GM18861 (cell line): ENCODE measurements around the gene MRGPRE.

Experiments used
- ATAC-seq: cut with Tn5 transposase; IDR thresholded peaks from one replicate; pipeline ENCODE4 v1.9.1; 2021; ENCODE audit not compliant: unreplicated experiment

The MRGPRE gene

DNA sequence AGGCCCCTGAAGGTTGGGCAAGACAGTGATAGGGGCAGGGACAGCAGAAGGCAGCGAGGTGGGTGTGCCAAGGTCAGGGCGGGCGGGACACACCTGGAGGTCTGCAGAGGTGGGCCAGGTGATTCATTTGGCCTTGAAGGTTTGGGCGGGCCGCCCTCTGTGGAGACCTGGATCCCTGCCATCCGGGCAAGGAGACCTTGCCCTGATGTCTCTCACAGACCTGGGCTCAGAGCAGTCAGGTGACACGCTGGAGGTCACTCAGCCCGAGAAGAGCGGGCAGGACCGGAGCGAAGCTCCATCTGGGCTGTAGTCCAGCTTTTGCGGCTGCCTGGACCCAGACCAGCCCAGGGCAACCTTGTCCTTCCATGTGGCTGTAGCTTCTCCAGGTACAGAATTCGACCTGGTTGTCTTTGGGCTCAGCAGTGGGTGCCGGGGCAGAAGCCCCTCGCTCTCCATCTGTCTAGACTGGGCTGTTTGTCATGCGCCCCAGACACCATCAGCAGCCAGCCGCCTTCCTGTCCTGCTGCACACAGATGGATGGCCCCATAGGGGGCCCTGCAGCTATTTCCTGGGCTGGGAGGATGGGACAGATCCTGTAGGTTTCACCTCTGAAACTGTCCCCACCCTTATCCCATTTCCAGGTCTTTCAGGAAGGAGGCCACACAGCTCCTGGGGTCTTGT is 16.7 kb downstream of the MRGPRE start:
- no peak for ATAC-seq

DNA sequence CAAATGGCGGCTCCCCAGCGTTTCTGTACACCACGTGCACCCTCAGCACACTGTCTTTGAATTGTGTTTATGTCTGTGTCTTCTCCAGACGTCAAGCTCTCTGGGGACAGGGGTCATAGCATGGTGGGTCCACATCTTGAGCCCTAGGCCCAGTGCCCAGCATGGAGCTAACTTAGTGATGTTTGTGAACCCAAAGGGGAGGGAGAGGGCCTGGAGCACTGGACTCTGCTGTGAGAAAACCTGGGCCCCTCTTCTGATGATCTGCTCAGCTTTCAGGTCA is 17.9 kb downstream of the MRGPRE start:
- no peak for ATAC-seq

DNA sequence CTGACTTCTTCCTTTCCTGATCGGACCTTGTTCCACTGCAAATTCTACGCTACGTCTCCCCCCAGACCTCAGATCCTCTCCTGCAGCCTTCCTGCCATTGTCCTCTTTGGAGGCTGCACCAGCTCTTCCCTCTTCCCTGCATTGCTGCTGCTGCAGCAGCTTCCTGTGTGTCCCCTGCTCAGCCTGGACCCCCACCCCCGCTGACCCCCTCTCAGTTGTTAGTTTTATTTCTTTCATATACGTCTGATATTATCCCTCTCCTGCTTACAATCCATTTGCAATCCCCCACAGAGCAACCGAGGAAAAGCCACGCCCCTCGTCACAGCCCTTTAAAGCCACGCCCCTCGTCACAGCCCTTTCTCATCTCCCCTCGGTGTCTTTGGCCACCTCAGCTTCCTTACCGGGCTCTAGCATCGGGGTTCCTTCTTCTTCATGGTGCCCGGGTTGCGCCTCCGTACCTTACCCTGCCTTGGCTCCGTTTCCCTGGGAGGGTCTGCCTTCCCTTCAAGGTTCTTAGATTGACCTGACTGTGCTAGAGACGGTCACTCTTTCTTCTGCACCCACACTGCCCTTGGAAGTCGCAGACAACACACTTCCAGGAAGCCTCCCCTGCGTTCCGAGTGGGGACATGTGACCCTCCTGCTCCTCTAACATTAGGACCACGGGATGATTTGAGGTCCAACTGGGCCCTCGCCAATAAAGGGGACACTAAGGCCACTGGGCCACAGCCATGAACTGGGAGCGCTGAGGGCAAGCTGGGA is 18.4 kb downstream of the MRGPRE start:
- no peak for ATAC-seq

DNA sequence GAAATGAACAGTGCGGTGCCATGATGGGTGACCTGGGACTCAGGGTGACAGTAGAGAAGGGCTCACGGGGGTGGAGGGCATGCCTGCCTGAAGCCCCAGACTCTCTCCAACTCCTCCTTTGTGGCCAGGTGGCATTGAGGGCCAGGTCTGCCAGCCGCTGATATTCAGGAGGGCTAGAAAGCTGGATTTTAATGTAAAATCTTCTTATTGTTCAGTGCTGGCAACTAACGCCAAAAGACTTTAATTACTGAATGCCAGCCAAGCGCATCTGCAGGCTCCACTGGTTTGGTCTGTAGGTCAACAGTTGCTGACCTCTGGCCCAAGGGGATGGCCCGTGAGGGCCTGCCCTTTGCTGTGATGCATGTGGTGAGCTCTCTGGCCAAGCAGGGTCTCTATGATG is 23.9 kb downstream of the MRGPRE start:
- ATAC-seq: no peak

DNA sequence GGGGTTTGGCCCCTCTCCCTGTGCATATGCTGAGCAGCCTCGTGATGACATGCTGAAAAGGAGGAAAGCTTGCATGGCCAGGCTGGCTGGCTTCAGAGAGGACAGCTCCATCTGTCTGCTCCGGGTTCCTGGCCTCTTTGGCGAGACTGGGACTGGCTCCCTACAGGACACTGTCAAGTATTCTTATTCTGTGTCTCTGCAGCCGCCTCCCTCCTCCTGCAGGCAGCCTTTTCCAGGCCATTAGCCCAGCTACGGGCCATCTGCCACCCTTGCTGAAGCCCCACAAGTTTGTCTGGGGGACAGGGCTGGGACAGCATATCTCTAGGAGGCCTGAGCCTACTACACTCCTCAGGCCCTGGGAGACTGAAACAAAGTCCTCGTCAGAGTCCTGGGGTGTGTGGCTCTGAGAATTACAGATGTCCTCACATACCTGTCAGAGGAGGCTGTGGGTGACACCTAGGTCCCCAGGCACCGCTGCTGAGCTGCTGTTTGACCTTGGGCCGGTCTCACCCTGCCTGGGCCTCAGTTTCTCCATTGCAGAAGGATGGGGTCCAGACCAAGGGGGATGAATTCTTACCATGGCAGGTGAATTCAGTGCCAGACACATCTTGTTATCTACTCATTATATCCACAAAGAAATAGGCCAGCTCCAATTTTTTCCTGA is 24.6 kb downstream of the MRGPRE start:
- ATAC-seq: no peak

DNA sequence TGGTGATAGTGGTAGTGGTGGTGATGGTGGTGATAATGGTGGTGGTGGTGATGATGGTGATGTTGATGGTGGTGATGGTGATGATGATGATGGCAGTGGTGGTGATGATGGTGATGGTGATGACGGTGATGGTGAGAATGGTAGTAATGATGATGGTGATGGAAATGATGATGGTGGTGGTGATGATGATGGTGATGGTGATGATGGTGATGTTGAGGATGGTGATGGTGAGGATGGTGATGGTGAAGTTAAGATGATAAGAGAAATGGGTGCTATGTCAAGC is 25.4 kb downstream of the MRGPRE start:
- ATAC-seq: no peak

DNA sequence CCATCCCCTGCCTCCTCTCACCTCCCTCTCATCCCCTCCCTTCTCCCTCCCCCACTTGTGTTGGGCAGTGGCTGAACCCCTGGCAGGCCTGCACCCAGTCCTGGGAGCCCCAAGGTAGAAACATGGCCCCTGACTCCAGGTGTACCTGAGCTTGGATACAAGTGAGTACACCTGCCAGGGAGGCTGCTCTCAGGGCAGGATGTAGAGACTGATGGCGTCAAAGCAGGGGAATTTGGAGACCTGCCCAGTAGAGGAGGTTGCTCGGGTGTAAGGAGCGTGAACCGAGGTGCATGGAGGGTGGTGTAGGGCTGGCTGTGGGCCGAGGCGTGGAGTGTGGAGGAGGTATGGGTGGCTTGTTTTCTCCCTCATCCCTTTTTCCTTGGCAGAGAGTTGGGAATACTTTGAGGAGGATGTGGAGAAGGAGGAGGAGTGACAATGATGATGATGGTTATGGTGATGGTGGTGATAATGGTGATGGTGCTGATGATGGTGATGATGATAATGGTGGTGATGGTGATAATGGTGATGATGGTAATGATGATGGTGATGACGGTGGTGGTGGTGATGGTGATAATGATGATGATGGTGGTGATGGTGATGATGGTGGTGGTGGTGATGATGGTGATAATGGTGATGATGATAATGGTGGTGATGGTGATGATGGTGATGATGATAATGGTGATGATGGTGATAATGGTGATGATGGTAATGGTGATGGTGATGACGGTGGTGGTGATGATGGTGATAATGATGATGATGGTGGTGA is 25.9 kb downstream of the MRGPRE start:
- ATAC-seq: no peak

DNA sequence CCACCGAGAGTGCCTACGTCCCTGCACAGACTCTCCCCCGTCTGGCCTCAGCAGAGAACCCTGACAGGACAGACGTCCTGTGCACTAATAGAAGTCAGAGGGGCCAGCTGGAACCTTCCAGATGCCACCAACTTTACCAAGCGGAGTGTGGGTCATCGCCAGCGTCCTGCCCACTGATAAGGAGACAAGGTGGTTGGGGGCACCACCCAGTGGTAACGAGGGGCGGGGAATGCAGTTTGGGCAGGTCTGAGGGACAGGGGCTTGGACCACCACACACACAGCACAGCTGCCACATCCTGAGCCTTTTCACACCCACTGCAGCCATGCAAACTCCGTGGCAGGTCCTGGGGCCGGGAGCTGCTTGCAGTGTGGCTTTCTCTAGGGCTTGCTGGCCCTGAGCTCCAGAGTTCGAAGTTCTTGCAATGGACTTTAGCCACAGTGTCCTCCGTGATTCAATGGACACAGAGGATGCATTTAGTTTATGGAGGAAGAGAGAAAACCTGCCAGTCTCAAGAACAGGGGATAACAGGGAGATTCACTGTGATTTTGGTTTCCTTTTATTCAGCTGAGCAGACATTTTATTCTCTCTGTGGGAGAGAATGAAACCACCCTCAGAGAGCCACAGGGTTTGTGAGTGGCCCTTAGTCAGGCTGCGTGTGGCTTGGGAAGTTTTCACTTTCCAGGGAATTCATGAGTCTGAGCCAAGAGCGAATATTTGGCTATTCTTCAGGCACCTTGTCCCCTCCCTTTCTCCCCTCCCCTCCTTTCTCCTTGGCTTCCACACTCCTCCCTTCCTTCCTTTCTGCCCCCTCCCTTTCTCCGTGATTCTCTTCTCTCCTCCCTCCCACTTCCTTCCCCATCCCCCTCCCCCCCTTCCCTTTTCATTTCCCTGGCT is 26.7 kb downstream of the MRGPRE start:
- ATAC-seq: no peak

DNA sequence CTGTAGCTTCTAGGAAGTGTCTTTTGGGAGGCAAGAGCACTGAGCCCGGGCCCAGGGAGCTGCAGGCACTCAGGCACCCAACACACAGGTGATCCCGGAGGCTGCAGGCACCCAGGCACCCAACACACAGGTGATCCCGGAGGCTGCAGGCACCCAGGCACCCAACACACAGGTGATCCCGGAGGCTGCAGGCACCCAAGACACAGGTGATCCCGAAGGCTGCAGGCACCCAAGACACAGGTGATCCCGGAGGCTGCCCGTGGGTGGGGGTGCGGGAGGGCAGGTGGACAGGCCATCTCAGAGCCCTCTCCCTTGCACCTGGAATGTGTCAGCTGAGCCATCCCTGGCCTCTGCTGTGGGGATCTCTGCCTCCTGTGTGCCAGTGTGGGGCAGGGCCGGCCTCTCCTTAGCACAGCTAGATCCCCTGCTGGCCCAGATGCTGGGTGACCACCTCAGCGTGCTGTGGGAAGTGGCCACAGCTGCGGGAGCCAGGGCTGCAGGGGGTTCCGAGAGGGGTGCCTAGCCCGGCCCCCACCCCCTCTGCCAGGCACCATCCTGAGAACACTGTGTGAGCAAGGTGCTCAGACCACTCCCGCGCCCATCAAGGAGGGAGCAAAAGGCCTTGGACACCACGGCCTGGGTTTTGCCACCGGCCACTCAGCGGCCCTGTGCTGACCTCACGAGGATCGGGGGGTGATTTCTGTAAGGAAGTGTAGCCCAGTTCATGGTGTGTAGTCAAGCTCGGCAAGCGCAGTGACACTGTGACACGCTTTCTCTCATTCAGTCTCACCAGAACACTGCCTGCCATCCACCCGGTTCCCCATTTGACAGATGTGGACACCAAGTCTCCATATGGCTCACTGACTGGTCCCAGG is 27.8 kb downstream of the MRGPRE start:
- ATAC-seq: no peak

DNA sequence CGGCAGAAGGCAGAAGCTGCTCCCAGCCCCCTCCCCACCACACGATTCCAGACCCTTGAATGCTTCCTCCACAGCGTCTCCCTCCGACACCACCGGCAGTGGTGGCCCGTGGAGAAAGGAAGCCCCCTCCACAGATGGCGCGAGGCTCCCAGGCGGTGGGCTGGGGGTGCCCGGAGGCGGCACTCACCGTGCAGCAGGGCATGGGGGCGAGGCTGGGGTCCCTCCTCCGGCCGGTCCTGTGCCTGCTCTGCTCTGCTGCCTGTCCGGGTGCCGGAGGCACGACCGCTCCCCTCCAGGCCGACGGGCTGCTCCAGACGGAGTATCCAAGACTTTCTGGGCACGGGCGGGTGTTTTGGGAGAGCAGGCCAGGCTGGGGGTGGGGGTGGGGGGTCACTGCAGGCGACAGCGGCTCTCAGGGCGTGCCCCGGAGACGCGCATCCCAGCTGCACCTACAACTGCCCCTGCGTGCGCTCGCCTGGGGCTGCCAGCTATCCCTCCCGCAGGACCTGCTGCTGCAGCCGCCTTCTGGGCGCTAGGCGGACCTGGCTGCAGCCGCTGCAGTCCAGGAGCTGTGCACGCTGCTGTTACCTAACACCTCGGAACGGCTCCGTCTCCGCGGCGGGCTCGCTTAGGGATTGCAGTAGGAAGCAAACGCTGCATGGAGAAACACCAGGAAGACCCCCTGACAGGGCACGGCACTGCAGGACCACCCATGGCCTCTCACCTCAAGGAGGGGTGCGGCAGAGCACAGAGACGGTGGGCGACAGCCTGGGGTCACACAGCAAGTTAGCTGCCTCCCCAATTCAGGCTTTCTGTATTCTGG is 28.8 kb downstream of the MRGPRE start:
- no peak for ATAC-seq

DNA sequence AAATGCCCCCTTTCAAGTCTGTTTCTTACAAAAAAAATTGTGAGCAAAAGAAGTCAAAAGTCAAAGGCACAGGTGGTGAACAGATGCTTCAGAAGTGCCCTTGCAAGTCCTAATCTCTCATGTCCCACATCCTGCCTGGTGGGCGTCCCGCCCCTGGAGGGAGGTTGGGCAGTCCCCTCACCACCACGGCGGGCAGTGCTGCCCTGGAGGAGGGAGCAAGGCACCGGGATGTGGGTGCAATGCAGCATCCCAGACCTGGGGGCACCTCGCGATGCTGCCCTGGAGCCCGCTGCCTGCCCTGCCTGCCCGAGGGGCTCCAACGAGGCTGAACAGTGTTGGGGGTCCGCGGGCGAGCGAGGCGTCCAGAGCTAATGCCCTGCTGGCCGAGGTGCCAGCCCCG is 29.5 kb downstream of the MRGPRE start:
- no peak for ATAC-seq

DNA sequence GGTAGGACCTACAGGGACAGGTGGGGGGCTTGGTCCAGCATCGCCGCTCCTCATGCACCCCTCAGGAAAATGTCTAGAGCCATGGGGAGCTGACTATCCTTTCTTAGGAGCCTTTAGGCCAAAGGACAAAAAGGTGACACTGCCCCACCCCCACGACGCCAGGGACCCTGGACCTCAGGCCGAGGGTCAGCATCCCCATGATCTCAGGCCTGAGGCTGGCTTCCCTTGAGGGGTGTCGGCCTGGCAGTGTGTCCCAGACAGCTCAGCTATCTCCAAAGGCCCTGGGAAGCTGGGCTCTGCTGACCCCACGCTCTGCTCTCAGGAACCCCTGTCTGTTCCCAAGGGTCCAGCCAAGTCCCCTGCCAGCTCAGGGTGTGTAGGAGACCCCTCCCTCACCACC is 29.9 kb downstream of the MRGPRE start:
- ATAC-seq: no peak

DNA sequence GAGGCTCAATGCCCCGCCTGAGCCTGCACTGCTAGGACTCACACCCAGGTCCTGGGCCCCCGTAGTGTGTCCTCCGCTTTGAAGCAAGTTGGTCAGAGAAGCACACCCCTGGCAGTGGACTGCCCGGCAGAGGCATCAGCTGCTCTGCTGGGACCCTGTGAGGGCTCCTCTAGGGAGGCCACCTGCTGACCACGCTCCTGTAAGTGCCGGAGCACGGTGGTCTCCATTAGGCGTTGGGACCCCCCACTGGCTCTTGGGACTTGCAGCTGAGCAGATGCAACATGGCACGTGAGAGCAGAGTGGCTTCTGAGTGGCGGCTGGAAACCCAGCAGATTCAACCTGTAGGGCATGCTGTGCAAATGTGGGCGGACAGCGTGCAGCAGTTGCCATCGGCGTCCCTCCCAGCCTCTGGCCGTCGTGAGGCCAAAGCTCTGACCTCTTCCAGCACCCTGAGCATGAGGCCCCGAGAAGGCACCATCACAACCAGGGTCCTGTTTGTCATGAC is 30.5 kb downstream of the MRGPRE start:
- no peak for ATAC-seq

DNA sequence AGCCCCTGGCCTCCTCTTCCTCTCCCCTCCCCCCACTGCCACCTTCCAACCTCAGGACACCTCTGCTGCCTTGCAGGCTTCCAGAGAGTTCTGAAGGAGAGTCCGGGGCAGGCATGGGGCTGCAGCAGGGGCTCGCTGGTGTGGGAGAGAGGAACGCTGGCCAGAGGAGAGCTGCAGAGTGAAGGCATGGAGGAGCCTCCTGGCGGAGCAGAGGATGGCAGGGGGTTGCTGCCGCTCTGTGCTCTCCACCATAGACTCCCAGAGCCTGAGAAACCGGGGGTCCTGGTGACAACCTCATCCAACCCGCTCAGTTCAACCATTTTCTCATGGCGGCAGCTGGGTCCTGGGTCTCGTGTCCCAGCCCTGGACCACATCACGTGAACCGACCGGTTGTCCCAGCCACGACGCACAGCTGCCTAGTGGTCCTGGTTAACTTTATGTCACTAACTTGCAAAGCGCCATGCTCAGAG is 31.1 kb downstream of the MRGPRE start:
- ATAC-seq: no peak

DNA sequence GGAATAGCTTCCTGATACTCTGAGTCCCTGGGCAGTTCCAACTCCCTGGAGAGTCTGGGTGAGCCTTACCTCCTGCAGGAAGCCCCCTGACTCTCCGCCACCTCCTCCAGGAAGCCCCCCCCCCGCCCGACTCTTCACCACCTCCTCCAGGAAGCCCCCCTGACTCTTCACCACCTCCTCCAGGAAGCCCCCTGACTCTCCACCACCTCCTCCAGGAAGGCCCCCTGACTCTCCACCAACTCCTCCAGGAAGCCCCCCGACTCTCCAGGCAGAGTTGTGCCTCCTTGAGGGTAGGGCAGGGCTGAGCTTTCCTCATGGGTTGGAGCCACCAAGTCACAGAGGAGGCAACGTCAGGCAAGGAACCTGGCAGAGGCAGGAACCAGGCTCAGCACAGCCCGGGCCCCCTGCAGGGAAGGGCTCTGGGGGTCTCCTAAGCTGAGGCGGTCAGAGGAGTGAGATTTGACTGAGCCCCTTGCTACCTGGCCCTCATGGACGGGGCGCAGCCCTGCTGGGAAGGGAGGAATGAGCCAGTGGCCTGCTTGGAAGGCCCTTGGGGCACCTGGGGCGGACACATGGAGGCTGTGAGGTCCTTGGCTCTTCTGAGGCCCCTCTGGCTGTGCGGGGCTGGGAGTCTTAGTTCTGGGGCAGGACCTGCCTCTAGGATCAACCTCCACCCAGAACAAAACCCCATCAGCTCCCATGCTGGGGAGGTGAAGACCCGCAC is 31.7 kb downstream of the MRGPRE start:
- no peak for ATAC-seq

DNA sequence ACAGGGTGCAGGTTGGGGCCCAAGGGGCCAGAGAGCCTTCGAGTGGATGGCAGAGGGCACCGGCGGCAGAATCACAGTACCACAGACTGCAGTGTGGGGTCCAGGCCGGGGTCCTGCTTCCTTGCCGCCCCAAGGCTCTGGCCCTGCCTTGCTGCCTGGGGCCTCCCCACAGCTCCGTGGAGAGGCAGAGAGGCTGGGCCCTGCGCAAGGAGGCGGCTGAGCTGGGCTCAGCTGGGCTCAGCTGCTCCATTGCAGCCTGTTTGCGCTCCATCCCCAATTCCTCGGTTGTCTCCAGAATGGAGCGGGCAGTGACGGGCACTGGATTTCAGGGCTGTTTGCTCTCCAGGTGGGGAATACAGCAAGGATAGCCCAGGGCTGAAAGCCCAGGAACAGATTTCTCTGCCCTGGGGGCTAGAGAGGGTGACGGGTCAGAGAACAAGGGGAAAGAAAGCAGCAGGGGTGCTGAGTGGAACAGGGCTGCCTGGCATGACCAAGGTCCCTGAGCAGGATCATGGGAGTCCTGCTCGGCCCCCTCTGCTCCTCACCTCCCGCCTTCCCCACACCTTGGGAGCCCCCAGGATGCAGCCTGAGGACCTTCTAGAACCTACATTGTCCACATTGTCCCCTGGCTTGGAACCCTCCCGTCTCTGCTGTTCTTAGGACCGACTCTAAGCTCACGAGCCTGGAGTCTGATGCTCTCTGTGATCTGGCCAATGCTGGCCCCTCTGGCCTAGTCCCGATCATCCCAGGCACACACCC is 32.5 kb downstream of the MRGPRE start:
- ATAC-seq: no peak

DNA sequence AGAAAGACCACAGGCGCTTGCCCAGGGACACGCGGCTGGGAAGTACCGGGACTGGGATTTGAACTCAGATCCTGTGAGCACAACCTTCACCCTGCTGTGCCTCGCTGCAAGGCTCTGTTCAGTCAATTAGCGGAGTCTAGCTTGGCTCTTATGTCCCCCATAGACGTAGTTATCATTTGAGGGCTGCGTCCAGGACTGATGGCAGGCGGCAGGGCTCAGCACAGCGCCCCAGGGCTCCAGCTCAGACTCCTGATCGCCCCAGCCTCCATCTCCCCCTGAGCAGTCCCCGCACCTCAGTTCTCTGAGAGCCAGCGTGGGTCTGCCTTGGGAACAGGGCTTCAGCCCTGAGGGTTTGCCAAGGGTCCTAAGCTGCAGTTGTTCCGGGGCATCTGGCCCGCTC is 33.4 kb downstream of the MRGPRE start:
- no peak for ATAC-seq
